B cell (primary cell): ENCODE results near the gene SPEM2. TPM values are rescaled to one million over a fixed set of nuclear protein-coding genes. Genes with fewer than 3 reads are reported as not detected.

Source experiments
- ATAC-seq: fragments of 200-7000 bp; cut with Tn5 transposase; one replicate; pipeline ENCODE4 v1.10.0; 2021; ENCODE audit warnings: low read depth, mild to moderate bottlenecking, moderate number of reproducible peaks, moderate library complexity
- CTCF ChIA-PET: fragments of 350-600 bp; sonication (Branson Sonifier 250); formaldehyde crosslinking; loops from one replicate; lab custom pipeline; 2021; ENCODE audit warnings: antibody characterized with exemption, inconsistent platforms; lab: Charles Lee
- POLR2A ChIA-PET: fragments of 350-600 bp; sonication (Branson Sonifier 250); formaldehyde crosslinking; loops from one replicate; lab custom pipeline; 2021; ENCODE audit warnings: antibody characterized with exemption; lab: Charles Lee
- DNase-seq: peaks from one replicate; pipeline ENCODE4 v3.0.0; 2013
- H2AFZ ChIP-seq: 2 replicates; pipeline ENCODE4 v1.6.1; 2012; ENCODE audit warnings: mild to moderate bottlenecking, low read depth, low read length; ENCODE audit not compliant: insufficient read depth, poor library complexity, severe bottlenecking
- H3K27ac ChIP-seq, 2 donors: 1 replicate in 1 of 2; 2 replicates in 1 of 2; pipeline ENCODE4 v1.5.1; 2012 to 2013; ENCODE audit warnings: low read length in 2 of 2, mild to moderate bottlenecking in 2 of 2, moderate library complexity in 1 of 2
- H3K27me3 ChIP-seq, 4 experiments: fragments of 200-600 bp in 1 of 4; sonication (generic) in 1 of 4; replicated peaks in 1 of 4; 1 replicate in 2 of 4; 2 replicates in 2 of 4; pipeline versions ENCODE4 v1.6.1 to v1.7.0; 2013 to 2016; ENCODE audit warnings: low read length in 3 of 4, mild to moderate bottlenecking in 2 of 4, mixed read lengths in 1 of 4, moderate library complexity in 1 of 4; ENCODE audit not compliant: insufficient read depth in 4 of 4, control insufficient read depth in 3 of 4; ENCODE audit errors: control extremely low read depth in 1 of 4
- H3K36me3 ChIP-seq, 2 experiments: replicated peaks in 1 of 2; 1 replicate in 1 of 2; 2 replicates in 1 of 2; pipeline versions ENCODE4 v1.6.1 to v1.7.1; 2013; ENCODE audit warnings: low read length in 1 of 2; ENCODE audit not compliant: insufficient read depth in 2 of 2, control insufficient read depth in 1 of 2; ENCODE audit errors: control extremely low read depth in 1 of 2, extremely low read depth in 1 of 2
- H3K4me1 ChIP-seq, 2 donors: fragments of 200-600 bp in 1 of 2; sonication (generic) in 1 of 2; 1 replicate in 1 of 2; 2 replicates in 1 of 2; pipeline versions ENCODE4 v1.5.1 to v1.6.1; 2013 to 2017; ENCODE audit warnings: low read length in 2 of 2; ENCODE audit not compliant: control insufficient read depth in 2 of 2, insufficient read depth in 2 of 2
- H3K4me2 ChIP-seq: replicated peaks from 2 replicates; pipeline ENCODE3; 2012; ENCODE audit warnings: mild to moderate bottlenecking, low read depth, low read length; ENCODE audit not compliant: poor library complexity, severe bottlenecking
- H3K4me3 ChIP-seq, 5 experiments: fragments of 200-600 bp in 1 of 5; sonication (generic) in 1 of 5; 1 replicate in 3 of 5; 2 replicates in 2 of 5; pipeline versions ENCODE4 v1.5.1 to v1.7.0; 2011 to 2016; ENCODE audit warnings: low read length in 4 of 5, mild to moderate bottlenecking in 4 of 5, low read depth in 2 of 5, control low read depth in 1 of 5, moderate library complexity in 1 of 5; ENCODE audit not compliant: insufficient read depth in 1 of 5; ENCODE audit errors: control extremely low read depth in 1 of 5, extremely low read depth in 1 of 5
- H3K79me2 ChIP-seq: fragments of 200-600 bp; sonication (generic); one replicate; pipeline ENCODE4 v1.6.0; 2016; ENCODE audit warnings: low read length; ENCODE audit not compliant: control insufficient read depth, insufficient read depth
- H3K9ac ChIP-seq: fragments of 200-600 bp; sonication (generic); 2 replicates; pipeline ENCODE4 v1.6.1; 2017; ENCODE audit warnings: mild to moderate bottlenecking, low read length, moderate library complexity
- H3K9me3 ChIP-seq, 3 donors: one replicate each; pipeline versions ENCODE4 v1.6.1 to v1.7.1; 2013; ENCODE audit warnings: low read length in 2 of 3; ENCODE audit not compliant: control insufficient read depth in 2 of 3, insufficient read depth in 1 of 3; ENCODE audit errors: control extremely low read depth in 1 of 3
- H4K20me1 ChIP-seq: 2 replicates; pipeline ENCODE4 v1.6.0; 2012; ENCODE audit warnings: mild to moderate bottlenecking, low read length; ENCODE audit not compliant: insufficient read depth, control insufficient read depth, poor library complexity, severe bottlenecking
- H3K27ac Mint-ChIP-seq: one replicate; pipeline ENCODE4 v1.8.0; 2021; ENCODE audit warnings: mixed read lengths
- H3K27me3 Mint-ChIP-seq: one replicate; pipeline ENCODE4 v1.8.0; 2021; ENCODE audit warnings: mixed read lengths
- H3K4me1 Mint-ChIP-seq: one replicate; pipeline ENCODE4 v1.8.0; 2021; ENCODE audit warnings: mixed read lengths
- H3K4me3 Mint-ChIP-seq: one replicate; pipeline ENCODE4 v1.8.0; 2021; ENCODE audit warnings: mixed read lengths
- H3K9me3 Mint-ChIP-seq: one replicate; pipeline ENCODE4 v1.8.0; 2022; ENCODE audit warnings: mixed read lengths; ENCODE audit not compliant: insufficient read depth
- EZH2 ChIP-seq: IDR thresholded peaks from 2 replicates; pipeline ENCODE4 v1.6.1; 2012; ENCODE audit warnings: borderline replicate concordance, low read depth, mild to moderate bottlenecking, moderate library complexity, low read length; ENCODE audit not compliant: insufficient read depth, poor library complexity, severe bottlenecking
- WGBS: methylation state at CpG from one replicate; pipeline ENCODE4 v1.1.5; 2013; ENCODE audit warnings: missing lambda C conversion rate; ENCODE audit not compliant: insufficient coverage; 5-methylcytosine and 5-hydroxymethylcytosine counted together
- intact Hi-C: fragments of 100-400 bp; cut with micrococcal nuclease; formaldehyde crosslinking; loops from one replicate; pipeline ENCODE4 v1.10.0; 2022
- polyA plus RNA-seq: library from polyadenylated mRNA; depleted of rRNA; stranded (reverse); fragments of >200 nt; gene quantifications from 2 replicates; pipeline ENCODE4 v1.2.3, GENCODE V29; 2012
- total RNA-seq, 2 donors: library from RNA; stranded (reverse); fragments of 120-200 nt in 1 of 2; gene quantifications; 1 replicate in 1 of 2; 2 replicates in 1 of 2; pipeline versions ENCODE4 v1.2.3 to v1.2.4, GENCODE V29; 2013 to 2022
- TF ChIP-seq, protein P1 (sequence below): fragments of 200-600 bp; IDR thresholded peaks from one replicate; pipeline ENCODE4 v1.8.0; 2022; ENCODE audit warnings: antibody characterized with exemption, mild to moderate bottlenecking

The SPEM2 gene
- total and polyA plus RNA-seq, 2 donors (not counting 1 experiment from before 2014, with no cell fraction given), result not detected

GRCh38 chr17:7403727-7403976 lies 21.8 kb upstream of the SPEM2 start:
- ATAC-seq (no peak), DNase-seq (no peak)
- Histone ChIP-seq H3K27me3 (peaks cover 0 to 22% (median 4%) of the 10 kb centered on the region in 4 experiments), H3K4me2 (peak overlapping the region; percentile 94), H3K9ac (peak overlapping the region; percentile 76), H2AFZ (peak overlapping the region; percentile 87), H3K36me3 (no peaks in the 10 kb centered on the region), H3K79me2 (peaks cover 6% of the 10 kb centered on the region), H4K20me1 (no peaks in the 10 kb centered on the region), H3K27ac (peak overlapping the region; percentile 45 to 59), H3K4me3 (peak overlapping the region; percentile 57 to 95 (median 82)), H3K4me1 (peaks cover 17 to 18% of the 10 kb centered on the region in 2 donors), H3K9me3 (peaks cover 0 to 4% (median 0%) of the 10 kb centered on the region in 3 donors)
- no peak for TF ChIP-seq EZH2
- TF ChIP-seq, protein P1, sequence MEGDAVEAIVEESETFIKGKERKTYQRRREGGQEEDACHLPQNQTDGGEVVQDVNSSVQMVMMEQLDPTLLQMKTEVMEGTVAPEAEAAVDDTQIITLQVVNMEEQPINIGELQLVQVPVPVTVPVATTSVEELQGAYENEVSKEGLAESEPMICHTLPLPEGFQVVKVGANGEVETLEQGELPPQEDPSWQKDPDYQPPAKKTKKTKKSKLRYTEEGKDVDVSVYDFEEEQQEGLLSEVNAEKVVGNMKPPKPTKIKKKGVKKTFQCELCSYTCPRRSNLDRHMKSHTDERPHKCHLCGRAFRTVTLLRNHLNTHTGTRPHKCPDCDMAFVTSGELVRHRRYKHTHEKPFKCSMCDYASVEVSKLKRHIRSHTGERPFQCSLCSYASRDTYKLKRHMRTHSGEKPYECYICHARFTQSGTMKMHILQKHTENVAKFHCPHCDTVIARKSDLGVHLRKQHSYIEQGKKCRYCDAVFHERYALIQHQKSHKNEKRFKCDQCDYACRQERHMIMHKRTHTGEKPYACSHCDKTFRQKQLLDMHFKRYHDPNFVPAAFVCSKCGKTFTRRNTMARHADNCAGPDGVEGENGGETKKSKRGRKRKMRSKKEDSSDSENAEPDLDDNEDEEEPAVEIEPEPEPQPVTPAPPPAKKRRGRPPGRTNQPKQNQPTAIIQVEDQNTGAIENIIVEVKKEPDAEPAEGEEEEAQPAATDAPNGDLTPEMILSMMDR, result no peak
- Mint-ChIP-seq H3K27ac (peak overlapping the region; percentile 94), H3K4me3 (peak overlapping the region; percentile 98), H3K4me1 (peaks cover 20% of the 10 kb centered on the region), H3K9me3 (no peaks in the 10 kb centered on the region), H3K27me3 (peaks cover 14% of the 10 kb centered on the region)
- CTCF ChIA-PET, result interaction anchor here (0.5 to 1.8 kb wide), 8 partner anchors 19 to 74 kb away, joined by 3 to 10 read pairs (median 4); partner anchors contain the start of gene TMEM102
- under 1% methylated on average over 10 of the region's 13 CpGs for WGBS
- POLR2A ChIA-PET, result interaction anchor here (0.6 to 2.0 kb wide), 17 partner anchors 8 to 282 kb away, joined by 3 to 17 read pairs (median 5); partner anchors contain the start of genes ACADVL, ACAP1, DLG4 and MPDU1
- intact Hi-C loops, result loop anchor here (5.0 kb wide), 1 partner anchor 169 kb away; no protein-coding TSS in a partner anchor
